Colon (tissue), 2 donors: Measurements from ENCODE around the gene TACSTD2.
"Not testable (repeated sequence)": the region's sequence is repeated elsewhere in the genome, so short reads cannot be mapped to it uniquely, and the experiment has no call there.

Experiments used
- FAIRE-seq: peaks from 2 replicates; lab custom pipeline; 2012; peaks lifted over from hg19 to GRCh38; lab: Jason Lieb, UNC
- donor health status: control.
- donor health status: control.

The TACSTD2 gene

DNA sequence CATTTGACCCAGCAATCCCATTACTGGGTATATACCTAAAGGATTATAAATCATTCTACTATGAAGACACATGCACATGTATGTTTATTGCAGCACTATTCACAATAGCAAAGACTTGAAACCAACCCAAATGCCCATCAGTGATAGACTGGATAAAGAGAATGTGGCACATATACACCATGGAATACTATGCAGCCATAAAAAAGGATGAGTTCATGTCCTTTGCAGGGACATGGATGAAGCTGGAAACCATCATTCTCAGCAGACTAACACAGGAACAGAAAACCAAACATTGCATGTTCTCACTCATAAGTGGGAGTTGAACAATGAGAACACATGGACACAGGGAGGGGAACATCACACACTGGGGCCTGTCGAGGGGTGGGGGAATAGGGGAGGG lies 13.3 kb downstream of the TACSTD2 start:
- not testable (repeated sequence) for FAIRE-seq

GRCh38 chr1:58561633-58562032 lies 15.4 kb downstream of the TACSTD2 start:
- no peak for FAIRE-seq

DNA sequence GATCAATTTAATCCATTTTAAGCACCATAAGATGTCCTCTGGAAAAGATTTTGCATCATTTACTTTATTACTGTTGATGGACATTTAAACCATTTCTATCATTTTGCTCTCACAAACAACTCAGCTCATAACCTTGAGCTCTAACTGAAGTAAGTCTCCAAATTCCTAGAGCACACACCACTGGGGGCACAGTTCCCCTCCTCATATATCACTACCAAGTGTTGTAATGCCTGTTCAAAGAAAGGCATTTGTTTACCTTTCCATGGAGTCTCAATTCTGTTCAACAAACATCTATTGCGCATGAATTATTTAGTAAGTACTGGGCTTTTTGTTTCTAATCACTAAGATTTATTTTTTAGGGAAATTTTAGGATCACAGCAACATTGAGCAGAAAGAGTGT lies 21.7 kb downstream of the TACSTD2 start:
- no peak for FAIRE-seq

DNA sequence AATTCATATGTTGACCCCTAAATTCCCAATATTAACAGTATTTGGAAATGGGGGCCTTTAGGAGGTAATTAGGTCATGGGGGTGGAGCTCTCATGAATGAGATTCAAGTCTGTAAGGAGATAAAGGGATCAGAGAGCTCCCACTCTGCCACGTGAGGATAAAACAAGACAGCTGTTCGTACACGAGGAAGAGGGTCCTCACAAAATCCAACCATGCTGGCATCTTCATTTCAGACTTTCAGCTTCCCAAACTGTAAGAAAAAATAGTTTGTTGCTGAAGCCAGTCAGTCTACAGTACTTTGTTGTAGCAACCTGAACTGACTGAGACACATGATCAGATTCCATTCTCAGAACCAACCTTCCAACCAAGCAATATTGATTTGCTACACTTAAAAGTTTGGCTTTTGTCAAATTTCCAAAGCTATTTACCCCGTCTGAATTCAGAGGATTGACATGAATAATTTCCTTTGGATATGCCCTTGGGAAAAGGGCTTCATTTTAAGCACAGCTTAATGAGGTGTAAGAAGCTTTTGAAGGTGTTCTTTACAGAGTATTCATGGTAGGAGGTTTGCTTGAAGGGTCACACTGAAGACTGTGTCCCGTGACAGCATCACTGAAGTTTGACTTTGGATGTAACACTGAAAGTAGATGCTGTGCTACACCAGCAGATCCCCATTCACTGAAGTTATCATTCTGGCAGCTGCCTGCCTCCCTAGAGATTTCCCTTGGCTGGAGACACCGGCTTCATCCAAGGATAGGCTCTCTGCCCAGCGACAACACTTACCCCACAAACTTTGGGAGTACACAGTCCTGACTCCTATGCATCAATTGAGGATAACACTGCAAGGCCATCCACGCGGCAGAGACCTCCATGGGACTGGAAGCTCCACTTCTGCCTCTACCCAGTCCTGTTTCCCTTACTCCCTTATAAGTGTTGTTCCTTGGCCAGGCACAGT lies 25.6 kb downstream of the TACSTD2 start:
- no peak for FAIRE-seq

GRCh38 chr1:58549291-58549690 lies 27.8 kb downstream of the TACSTD2 start:
- not testable (repeated sequence) for FAIRE-seq

- FAIRE-seq = no peak
Observed at GRCh38 chr1:58548371-58548770, 28.7 kb downstream of the TACSTD2 start.

- peak; percentile 31 for FAIRE-seq
Observed at GRCh38 chr1:58546520-58547308, 30.3 kb downstream of the TACSTD2 start, which contains the start of gene OMA1. Gene OMA1, minus strand, starts transcription at chr1:58546726. Its CDS starts 7,432 bp downstream, at chr1:58539294.

GRCh38 chr1:58545591-58546519 lies 31.2 kb downstream of the TACSTD2 start:
- FAIRE-seq = no peak

- no peak for FAIRE-seq
Observed at GRCh38 chr1:58543260-58543659, 33.8 kb downstream of the TACSTD2 start.

DNA sequence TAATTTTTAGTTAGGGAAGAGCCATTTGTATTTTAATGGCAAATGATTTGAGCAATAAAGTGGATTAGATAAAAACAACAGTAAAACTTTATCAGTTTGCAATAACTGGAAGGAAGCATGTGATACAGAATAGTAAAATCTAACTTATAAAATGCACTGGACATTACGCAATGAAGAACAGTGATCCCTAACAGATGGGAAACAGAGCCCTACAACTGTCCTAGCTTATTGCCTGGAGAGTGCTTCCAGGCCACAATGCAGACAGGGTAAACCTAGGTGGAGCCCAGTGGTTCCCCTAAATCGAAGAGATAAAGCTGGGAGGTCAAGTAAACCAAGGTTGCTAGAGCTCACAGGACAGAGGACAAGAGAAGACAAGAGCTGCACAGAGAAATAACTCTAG lies 37.5 kb downstream of the TACSTD2 start:
- FAIRE-seq = no peak

- FAIRE-seq = no peak
Observed at GRCh38 chr1:58538821-58539220, 38.2 kb downstream of the TACSTD2 start.

GRCh38 chr1:58531842-58532241 lies 45.2 kb downstream of the TACSTD2 start:
- not testable (repeated sequence) for FAIRE-seq

DNA sequence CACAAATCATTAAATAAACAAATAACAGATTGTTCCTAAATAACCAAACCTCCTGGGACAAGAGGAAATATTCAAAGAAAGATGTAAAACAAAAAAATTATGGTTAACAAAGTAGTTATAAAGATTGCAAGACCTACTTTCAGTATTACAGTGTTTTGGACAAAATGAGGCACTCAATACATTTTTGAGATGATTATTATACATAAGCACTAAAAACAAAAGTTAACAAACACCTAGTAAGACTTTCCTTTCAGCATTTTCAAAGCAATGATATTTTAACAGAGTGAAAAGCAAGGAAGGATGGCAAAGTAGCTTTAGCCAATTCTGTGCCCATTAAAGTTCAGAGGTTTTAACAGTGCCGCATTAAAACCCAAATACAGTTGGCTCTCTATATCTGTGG lies 47.8 kb downstream of the TACSTD2 start:
- no peak for FAIRE-seq

DNA sequence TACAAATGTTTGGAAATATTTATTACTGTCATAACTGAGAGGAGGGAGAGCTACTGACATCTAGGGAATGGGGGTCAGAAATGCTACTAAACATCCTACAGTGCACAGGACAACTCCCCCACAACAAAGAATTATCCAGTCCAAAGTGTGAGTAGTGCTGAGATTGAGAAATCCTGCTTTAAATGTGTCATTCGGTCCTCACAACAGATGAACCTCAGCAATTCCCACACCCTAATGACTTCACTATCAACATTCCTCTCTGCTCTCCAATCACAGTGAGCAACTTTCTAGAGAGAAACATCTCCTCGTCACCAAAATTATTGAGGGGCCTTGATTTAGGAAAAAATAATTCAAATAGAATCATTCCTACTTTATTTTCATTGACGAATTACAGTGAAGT lies 48.5 kb downstream of the TACSTD2 start:
- FAIRE-seq = no peak
